ENCODE measurements around the gene SORBS1.

The SORBS1 gene

GRCh38 chr10:95447685-95448084 is 113.5 kb downstream of the SORBS1 start:
- TF ChIP-seq GABPA (IDR thresholded peaks at IDR 0.05; ENCODE audit: low read depth) (no peak), POLR2AphosphoS5 (IDR thresholded peaks at IDR 0.05; ENCODE audit: low read depth) (no peak), SPI1 (IDR thresholded peaks at IDR 0.05; ENCODE audit: borderline replicate concordance, low read depth) (no peak), CTCF (IDR thresholded peaks at IDR 0.05; ENCODE audit: insufficient read depth, low read length) (no peak), REST (IDR thresholded peaks at IDR 0.05; ENCODE audit: insufficient replicate concordance, low read depth) (no peak)
- H3K27ac ChIP-seq (replicated peaks) = no peak overlapping the region
- no peaks in the 10 kb centered on the region for H3K27me3 ChIP-seq (ENCODE audit: insufficient read depth, poor library complexity, severe bottlenecking)
- H3K4me3 ChIP-seq (replicated peaks; ENCODE audit: insufficient read depth, low read length) = no peak overlapping the region
- no peak for DNase-seq (ENCODE audit: low read depth in 1 of 2, low spot score in 1 of 2)

GRCh38 chr10:95445837-95446486 is 115.2 kb downstream of the SORBS1 start:
- peak; percentile 41 to 47 for DNase-seq (ENCODE audit: low read depth in 1 of 2, low spot score in 1 of 2)
- H3K4me3 ChIP-seq (replicated peaks; ENCODE audit: insufficient read depth, low read length) = no peak overlapping the region
- H3K27ac ChIP-seq (replicated peaks) = no peak overlapping the region
- TF ChIP-seq REST (IDR thresholded peaks at IDR 0.05; ENCODE audit: insufficient replicate concordance, low read depth) = no peak
- TF ChIP-seq CTCF (IDR thresholded peaks at IDR 0.05; ENCODE audit: insufficient read depth, low read length) = peak; percentile 96
- H3K27me3 ChIP-seq (ENCODE audit: insufficient read depth, poor library complexity, severe bottlenecking) = no peaks in the 10 kb centered on the region

- no peak overlapping the region for H3K27ac ChIP-seq (replicated peaks)
- no peak for DNase-seq (ENCODE audit: low read depth in 1 of 2, low spot score in 1 of 2)
These were observed 115.8 kb downstream of the SORBS1 start for GRCh38 chr10:95445223-95445836.

More at GRCh38 chr10:95445223-95445836, 115.8 kb downstream of the SORBS1 start:
- Histone ChIP-seq H3K27me3 (ENCODE audit: insufficient read depth, poor library complexity, severe bottlenecking) (no peaks in the 10 kb centered on the region), H3K4me3 (replicated peaks; ENCODE audit: insufficient read depth, low read length) (no peak overlapping the region)
- TF ChIP-seq REST (IDR thresholded peaks at IDR 0.05; ENCODE audit: insufficient replicate concordance, low read depth) (no peak), POLR2AphosphoS5 (IDR thresholded peaks at IDR 0.05; ENCODE audit: low read depth) (no peak), CTCF (IDR thresholded peaks at IDR 0.05; ENCODE audit: insufficient read depth, low read length) (no peak), GABPA (IDR thresholded peaks at IDR 0.05; ENCODE audit: low read depth) (no peak), SPI1 (IDR thresholded peaks at IDR 0.05; ENCODE audit: borderline replicate concordance, low read depth) (no peak)
